B cell (primary cell): ENCODE data around the gene OR52L1. TPM values are rescaled to one million over a fixed set of nuclear protein-coding genes. Genes with fewer than 3 reads are reported as not detected.

ENCODE experiments used
- ATAC-seq: fragments of 200-7000 bp; cut with Tn5 transposase; one replicate; pipeline ENCODE4 v1.10.0; 2021; ENCODE audit warnings: low read depth, mild to moderate bottlenecking, moderate number of reproducible peaks, moderate library complexity
- CTCF ChIA-PET: fragments of 350-600 bp; sonication (Branson Sonifier 250); formaldehyde crosslinking; loops from one replicate; lab custom pipeline; 2021; ENCODE audit warnings: antibody characterized with exemption, inconsistent platforms; lab: Charles Lee
- POLR2A ChIA-PET: fragments of 350-600 bp; sonication (Branson Sonifier 250); formaldehyde crosslinking; loops from one replicate; lab custom pipeline; 2021; ENCODE audit warnings: antibody characterized with exemption; lab: Charles Lee
- DNase-seq: peaks from one replicate; pipeline ENCODE4 v3.0.0; 2013
- H2AFZ ChIP-seq: 2 replicates; pipeline ENCODE4 v1.6.1; 2012; ENCODE audit warnings: mild to moderate bottlenecking, low read depth, low read length; ENCODE audit not compliant: insufficient read depth, poor library complexity, severe bottlenecking
- H3K27ac ChIP-seq, 2 donors: 1 replicate in 1 of 2; 2 replicates in 1 of 2; pipeline ENCODE4 v1.5.1; 2012 to 2013; ENCODE audit warnings: low read length in 2 of 2, mild to moderate bottlenecking in 2 of 2, moderate library complexity in 1 of 2
- H3K27me3 ChIP-seq, 4 experiments: fragments of 200-600 bp in 1 of 4; sonication (generic) in 1 of 4; replicated peaks in 1 of 4; 1 replicate in 2 of 4; 2 replicates in 2 of 4; pipeline versions ENCODE4 v1.6.1 to v1.7.0; 2013 to 2016; ENCODE audit warnings: low read length in 3 of 4, mild to moderate bottlenecking in 2 of 4, mixed read lengths in 1 of 4, moderate library complexity in 1 of 4; ENCODE audit not compliant: insufficient read depth in 4 of 4, control insufficient read depth in 3 of 4; ENCODE audit errors: control extremely low read depth in 1 of 4
- H3K36me3 ChIP-seq, 2 experiments: replicated peaks in 1 of 2; 1 replicate in 1 of 2; 2 replicates in 1 of 2; pipeline versions ENCODE4 v1.6.1 to v1.7.1; 2013; ENCODE audit warnings: low read length in 1 of 2; ENCODE audit not compliant: insufficient read depth in 2 of 2, control insufficient read depth in 1 of 2; ENCODE audit errors: control extremely low read depth in 1 of 2, extremely low read depth in 1 of 2
- H3K4me1 ChIP-seq, 2 donors: fragments of 200-600 bp in 1 of 2; sonication (generic) in 1 of 2; 1 replicate in 1 of 2; 2 replicates in 1 of 2; pipeline versions ENCODE4 v1.5.1 to v1.6.1; 2013 to 2017; ENCODE audit warnings: low read length in 2 of 2; ENCODE audit not compliant: control insufficient read depth in 2 of 2, insufficient read depth in 2 of 2
- H3K4me2 ChIP-seq: replicated peaks from 2 replicates; pipeline ENCODE3; 2012; ENCODE audit warnings: mild to moderate bottlenecking, low read depth, low read length; ENCODE audit not compliant: poor library complexity, severe bottlenecking
- H3K4me3 ChIP-seq, 5 experiments: fragments of 200-600 bp in 1 of 5; sonication (generic) in 1 of 5; 1 replicate in 3 of 5; 2 replicates in 2 of 5; pipeline versions ENCODE4 v1.5.1 to v1.7.0; 2011 to 2016; ENCODE audit warnings: low read length in 4 of 5, mild to moderate bottlenecking in 4 of 5, low read depth in 2 of 5, control low read depth in 1 of 5, moderate library complexity in 1 of 5; ENCODE audit not compliant: insufficient read depth in 1 of 5; ENCODE audit errors: control extremely low read depth in 1 of 5, extremely low read depth in 1 of 5
- H3K79me2 ChIP-seq: fragments of 200-600 bp; sonication (generic); one replicate; pipeline ENCODE4 v1.6.0; 2016; ENCODE audit warnings: low read length; ENCODE audit not compliant: control insufficient read depth, insufficient read depth
- H3K9ac ChIP-seq: fragments of 200-600 bp; sonication (generic); 2 replicates; pipeline ENCODE4 v1.6.1; 2017; ENCODE audit warnings: mild to moderate bottlenecking, low read length, moderate library complexity
- H3K9me3 ChIP-seq, 3 donors: one replicate each; pipeline versions ENCODE4 v1.6.1 to v1.7.1; 2013; ENCODE audit warnings: low read length in 2 of 3; ENCODE audit not compliant: control insufficient read depth in 2 of 3, insufficient read depth in 1 of 3; ENCODE audit errors: control extremely low read depth in 1 of 3
- H4K20me1 ChIP-seq: 2 replicates; pipeline ENCODE4 v1.6.0; 2012; ENCODE audit warnings: mild to moderate bottlenecking, low read length; ENCODE audit not compliant: insufficient read depth, control insufficient read depth, poor library complexity, severe bottlenecking
- H3K27ac Mint-ChIP-seq: one replicate; pipeline ENCODE4 v1.8.0; 2021; ENCODE audit warnings: mixed read lengths
- H3K27me3 Mint-ChIP-seq: one replicate; pipeline ENCODE4 v1.8.0; 2021; ENCODE audit warnings: mixed read lengths
- H3K4me1 Mint-ChIP-seq: one replicate; pipeline ENCODE4 v1.8.0; 2021; ENCODE audit warnings: mixed read lengths
- H3K4me3 Mint-ChIP-seq: one replicate; pipeline ENCODE4 v1.8.0; 2021; ENCODE audit warnings: mixed read lengths
- H3K9me3 Mint-ChIP-seq: one replicate; pipeline ENCODE4 v1.8.0; 2022; ENCODE audit warnings: mixed read lengths; ENCODE audit not compliant: insufficient read depth
- EZH2 ChIP-seq: IDR thresholded peaks from 2 replicates; pipeline ENCODE4 v1.6.1; 2012; ENCODE audit warnings: borderline replicate concordance, low read depth, mild to moderate bottlenecking, moderate library complexity, low read length; ENCODE audit not compliant: insufficient read depth, poor library complexity, severe bottlenecking
- WGBS: methylation state at CpG from one replicate; pipeline ENCODE4 v1.1.5; 2013; ENCODE audit warnings: missing lambda C conversion rate; ENCODE audit not compliant: insufficient coverage; 5-methylcytosine and 5-hydroxymethylcytosine counted together
- intact Hi-C: fragments of 100-400 bp; cut with micrococcal nuclease; formaldehyde crosslinking; loops from one replicate; pipeline ENCODE4 v1.10.0; 2022
- polyA plus RNA-seq: library from polyadenylated mRNA; depleted of rRNA; stranded (reverse); fragments of >200 nt; gene quantifications from 2 replicates; pipeline ENCODE4 v1.2.3, GENCODE V29; 2012
- total RNA-seq, 2 donors: library from RNA; stranded (reverse); fragments of 120-200 nt in 1 of 2; gene quantifications; 1 replicate in 1 of 2; 2 replicates in 1 of 2; pipeline versions ENCODE4 v1.2.3 to v1.2.4, GENCODE V29; 2013 to 2022
- TF ChIP-seq, protein P1 (sequence below): fragments of 200-600 bp; IDR thresholded peaks from one replicate; pipeline ENCODE4 v1.8.0; 2022; ENCODE audit warnings: antibody characterized with exemption, mild to moderate bottlenecking

OR52L1 gene
- total and polyA plus RNA-seq, 2 donors (not counting 1 experiment from before 2014, with no cell fraction given) = not detected

GRCh38 chr11:6012035-6012668, 25.4 kb upstream of the OR52L1 start:
- Histone ChIP-seq H3K4me1 (no peaks in the 10 kb centered on the region), H3K9ac (no peak overlapping the region), H4K20me1 (no peaks in the 10 kb centered on the region), H3K4me3 (no peak overlapping the region), H3K4me2 (no peak overlapping the region), H3K27ac (no peak overlapping the region), H2AFZ (no peak overlapping the region), H3K27me3 (no peaks in the 10 kb centered on the region), H3K36me3 (no peaks in the 10 kb centered on the region), H3K9me3 (peaks cover 0 to 12% (median 8%) of the 10 kb centered on the region in 3 donors), H3K79me2 (no peaks in the 10 kb centered on the region)
- TF ChIP-seq, protein P1, sequence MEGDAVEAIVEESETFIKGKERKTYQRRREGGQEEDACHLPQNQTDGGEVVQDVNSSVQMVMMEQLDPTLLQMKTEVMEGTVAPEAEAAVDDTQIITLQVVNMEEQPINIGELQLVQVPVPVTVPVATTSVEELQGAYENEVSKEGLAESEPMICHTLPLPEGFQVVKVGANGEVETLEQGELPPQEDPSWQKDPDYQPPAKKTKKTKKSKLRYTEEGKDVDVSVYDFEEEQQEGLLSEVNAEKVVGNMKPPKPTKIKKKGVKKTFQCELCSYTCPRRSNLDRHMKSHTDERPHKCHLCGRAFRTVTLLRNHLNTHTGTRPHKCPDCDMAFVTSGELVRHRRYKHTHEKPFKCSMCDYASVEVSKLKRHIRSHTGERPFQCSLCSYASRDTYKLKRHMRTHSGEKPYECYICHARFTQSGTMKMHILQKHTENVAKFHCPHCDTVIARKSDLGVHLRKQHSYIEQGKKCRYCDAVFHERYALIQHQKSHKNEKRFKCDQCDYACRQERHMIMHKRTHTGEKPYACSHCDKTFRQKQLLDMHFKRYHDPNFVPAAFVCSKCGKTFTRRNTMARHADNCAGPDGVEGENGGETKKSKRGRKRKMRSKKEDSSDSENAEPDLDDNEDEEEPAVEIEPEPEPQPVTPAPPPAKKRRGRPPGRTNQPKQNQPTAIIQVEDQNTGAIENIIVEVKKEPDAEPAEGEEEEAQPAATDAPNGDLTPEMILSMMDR = no peak
- no peak for TF ChIP-seq EZH2
- Mint-ChIP-seq H3K27ac (no peak overlapping the region), H3K9me3 (no peaks in the 10 kb centered on the region), H3K4me3 (no peak overlapping the region), H3K4me1 (no peaks in the 10 kb centered on the region), H3K27me3 (peaks cover 18% of the 10 kb centered on the region)
- CTCF ChIA-PET = interaction anchor here (1.3 kb wide), 1 partner anchor 15 kb away, joined by 3 read pairs; no protein-coding TSS in a partner anchor
- intact Hi-C loops = no loop called here
- 76% methylated on average over 3 of the region's 4 CpGs for WGBS
- DNase-seq = no peak
- POLR2A ChIA-PET = no interaction called here
- ATAC-seq = no peak

GRCh38 chr11:6006846-6007245, 20.1 kb upstream of the OR52L1 start, which contains the start of gene OR56A4:
OR56A4 (minus strand) TSS chr11:6006946; CDS start chr11:6002992, 3,954 bp downstream.
- ChIA-PET POLR2A (no interaction called here), CTCF (no interaction called here)
- TF ChIP-seq, protein P1 = no peak
- no peak for TF ChIP-seq EZH2
- DNase-seq (no peak), ATAC-seq (no peak)
- Histone ChIP-seq H3K4me1 (no peaks in the 10 kb centered on the region), H3K4me3 (no peak within 1 kb of the TSS), H3K79me2 (no peaks in the 10 kb centered on the region), H2AFZ (no peak within 1 kb of the TSS), H3K9me3 (no peaks in the 10 kb centered on the region), H3K4me2 (no peak within 1 kb of the TSS), H3K9ac (no peak within 1 kb of the TSS), H3K36me3 (no peaks in the 10 kb centered on the region), H3K27ac (no peak within 1 kb of the TSS), H3K27me3 (no peaks in the 10 kb centered on the region), H4K20me1 (no peaks in the 10 kb centered on the region)
- Mint-ChIP-seq H3K4me3 (no peak within 1 kb of the TSS), H3K9me3 (no peaks in the 10 kb centered on the region), H3K27ac (no peak within 1 kb of the TSS), H3K27me3 (peaks cover 18% of the 10 kb centered on the region), H3K4me1 (no peaks in the 10 kb centered on the region)
- intact Hi-C loops = no loop called here
